ENCODE data around the gene NOBOX. TPM values are rescaled to one million over a fixed set of nuclear protein-coding genes. Genes with fewer than 3 reads are reported as not detected.

The NOBOX gene
- polyA plus RNA-seq, 1 donor (not counting 4 experiments of a cell fraction or from before 2014, with no cell fraction given) = not detected

DNA sequence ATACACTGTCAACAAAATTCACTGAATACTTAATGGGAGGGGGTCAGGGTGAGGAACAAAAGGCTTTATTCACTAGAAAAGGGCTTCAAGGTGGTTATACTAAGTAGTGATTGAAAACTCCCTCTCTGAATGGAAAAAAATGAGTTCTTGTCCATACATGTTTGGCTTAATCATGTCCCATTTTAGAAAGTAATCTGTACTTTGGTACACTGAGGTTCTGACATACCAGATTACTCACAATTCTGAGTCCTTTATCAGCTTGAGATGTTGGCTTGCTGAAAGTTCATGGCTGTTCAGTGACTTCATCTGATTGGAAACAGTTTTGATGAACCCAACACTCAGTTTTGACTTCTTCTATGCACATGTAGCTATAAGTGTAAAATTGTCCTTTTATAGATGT, 12.8 kb upstream of the NOBOX start:
- peak; percentile 75 for DNase-seq (ENCODE audit: low read depth, low spot score)

DNA sequence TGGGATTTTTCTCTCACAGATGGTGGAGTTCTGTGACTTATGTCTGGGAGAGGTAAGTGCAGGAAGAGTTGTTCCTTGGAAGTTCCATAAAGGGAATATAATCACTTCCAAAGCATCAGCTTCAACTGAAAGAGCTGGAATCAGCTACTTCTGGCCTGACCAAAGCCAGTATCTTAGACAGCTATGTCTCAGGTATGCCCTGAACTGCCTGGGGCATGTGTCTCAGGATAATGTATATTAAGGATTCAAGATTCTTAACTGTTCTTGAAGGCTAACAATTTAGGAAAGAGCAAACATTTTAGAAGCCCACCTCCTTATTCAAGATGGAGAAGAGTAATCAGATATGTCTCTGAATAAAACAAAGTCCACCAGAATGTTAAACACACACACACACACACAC, 12.4 kb upstream of the NOBOX start:
- Histone ChIP-seq H3K4me3 (ENCODE audit: control insufficient read depth in 2 of 3, extremely low read depth in 1 of 3, insufficient read depth in 2 of 3, low read depth in 1 of 3, low read length in 3 of 3) (peak overlapping the region in 1 of 3 experiments; percentile 15), H3K27me3 (ENCODE audit: control insufficient read depth, extremely low read depth, insufficient read depth, low read length) (no peaks in the 10 kb centered on the region), H3K9me3 (ENCODE audit: control insufficient read depth, low read depth, low read length) (no peaks in the 10 kb centered on the region), H3K36me3 (ENCODE audit: control insufficient read depth in 2 of 2, extremely low read depth in 1 of 2, insufficient read depth in 2 of 2, low read length in 2 of 2) (no peaks in the 10 kb centered on the region), H3K4me2 (ENCODE audit: control insufficient read depth, extremely low read depth, insufficient read depth, low read depth, low read length) (peak overlapping the region; percentile 76), H3K27ac (ENCODE audit: control insufficient read depth, insufficient read depth, low read length) (peak overlapping the region; percentile 65), H3K79me2 (ENCODE audit: control insufficient read depth, insufficient read depth, low read length) (no peaks in the 10 kb centered on the region), H3K4me1 (ENCODE audit: control insufficient read depth, extremely low read depth, insufficient read depth, low read length) (peaks cover 22% of the 10 kb centered on the region), H3K9me1 (ENCODE audit: control insufficient read depth, extremely low read depth, insufficient read depth, low read length) (no peaks in the 10 kb centered on the region), H2AFZ (ENCODE audit: control insufficient read depth, low read length) (peak overlapping the region; percentile 66), H4K20me1 (ENCODE audit: control insufficient read depth, extremely low read depth, insufficient read depth, low read length) (no peaks in the 10 kb centered on the region), H3K9ac (ENCODE audit: control insufficient read depth, extremely low read depth, insufficient read depth, low read length) (peak overlapping the region; percentile 54)
- TF ChIP-seq, protein P1, sequence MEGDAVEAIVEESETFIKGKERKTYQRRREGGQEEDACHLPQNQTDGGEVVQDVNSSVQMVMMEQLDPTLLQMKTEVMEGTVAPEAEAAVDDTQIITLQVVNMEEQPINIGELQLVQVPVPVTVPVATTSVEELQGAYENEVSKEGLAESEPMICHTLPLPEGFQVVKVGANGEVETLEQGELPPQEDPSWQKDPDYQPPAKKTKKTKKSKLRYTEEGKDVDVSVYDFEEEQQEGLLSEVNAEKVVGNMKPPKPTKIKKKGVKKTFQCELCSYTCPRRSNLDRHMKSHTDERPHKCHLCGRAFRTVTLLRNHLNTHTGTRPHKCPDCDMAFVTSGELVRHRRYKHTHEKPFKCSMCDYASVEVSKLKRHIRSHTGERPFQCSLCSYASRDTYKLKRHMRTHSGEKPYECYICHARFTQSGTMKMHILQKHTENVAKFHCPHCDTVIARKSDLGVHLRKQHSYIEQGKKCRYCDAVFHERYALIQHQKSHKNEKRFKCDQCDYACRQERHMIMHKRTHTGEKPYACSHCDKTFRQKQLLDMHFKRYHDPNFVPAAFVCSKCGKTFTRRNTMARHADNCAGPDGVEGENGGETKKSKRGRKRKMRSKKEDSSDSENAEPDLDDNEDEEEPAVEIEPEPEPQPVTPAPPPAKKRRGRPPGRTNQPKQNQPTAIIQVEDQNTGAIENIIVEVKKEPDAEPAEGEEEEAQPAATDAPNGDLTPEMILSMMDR (optimal IDR thresholded peaks at IDR 0.05 in 1 of 3, IDR thresholded peaks at IDR 0.05 in 1 of 3, conservative IDR thresholded peaks at IDR 0.05 in 1 of 3; ENCODE audit: extremely low read depth in 1 of 3, insufficient read depth in 2 of 3, low read length in 3 of 3) = no peak
- no peak for TF ChIP-seq EZH2 (IDR thresholded peaks at IDR 0.05; ENCODE audit: low read length)
- DNase-seq (ENCODE audit: low read depth, low spot score) = no peak
- dilution Hi-C loops (cut with MboI; ENCODE audit: extremely low pct_ligation_motif_present, low sequenced_read_pairs) = no loop called here
- no peak for FAIRE-seq

More for the DNA sequence above, 12.8 kb upstream of the NOBOX start:
- no peak for TF ChIP-seq EZH2 (IDR thresholded peaks at IDR 0.05; ENCODE audit: low read length)
- dilution Hi-C loops (cut with MboI; ENCODE audit: extremely low pct_ligation_motif_present, low sequenced_read_pairs) = no loop called here
- Histone ChIP-seq H4K20me1 (ENCODE audit: control insufficient read depth, extremely low read depth, insufficient read depth, low read length) (no peaks in the 10 kb centered on the region), H3K36me3 (ENCODE audit: control insufficient read depth in 2 of 2, extremely low read depth in 1 of 2, insufficient read depth in 2 of 2, low read length in 2 of 2) (no peaks in the 10 kb centered on the region), H3K9me1 (ENCODE audit: control insufficient read depth, extremely low read depth, insufficient read depth, low read length) (no peaks in the 10 kb centered on the region), H3K4me2 (ENCODE audit: control insufficient read depth, extremely low read depth, insufficient read depth, low read depth, low read length) (peak overlapping the region; percentile 76), H3K4me1 (ENCODE audit: control insufficient read depth, extremely low read depth, insufficient read depth, low read length) (peaks cover 22% of the 10 kb centered on the region), H3K9ac (ENCODE audit: control insufficient read depth, extremely low read depth, insufficient read depth, low read length) (peak overlapping the region; percentile 54), H3K27ac (ENCODE audit: control insufficient read depth, insufficient read depth, low read length) (peak overlapping the region; percentile 65), H3K79me2 (ENCODE audit: control insufficient read depth, insufficient read depth, low read length) (no peaks in the 10 kb centered on the region), H3K27me3 (ENCODE audit: control insufficient read depth, extremely low read depth, insufficient read depth, low read length) (no peaks in the 10 kb centered on the region), H3K4me3 (ENCODE audit: control insufficient read depth in 2 of 3, extremely low read depth in 1 of 3, insufficient read depth in 2 of 3, low read depth in 1 of 3, low read length in 3 of 3) (peak overlapping the region in 1 of 3 experiments; percentile 15), H3K9me3 (ENCODE audit: control insufficient read depth, low read depth, low read length) (no peaks in the 10 kb centered on the region), H2AFZ (ENCODE audit: control insufficient read depth, low read length) (peak overlapping the region; percentile 66)
- peak; percentile 98 for FAIRE-seq

DNA sequence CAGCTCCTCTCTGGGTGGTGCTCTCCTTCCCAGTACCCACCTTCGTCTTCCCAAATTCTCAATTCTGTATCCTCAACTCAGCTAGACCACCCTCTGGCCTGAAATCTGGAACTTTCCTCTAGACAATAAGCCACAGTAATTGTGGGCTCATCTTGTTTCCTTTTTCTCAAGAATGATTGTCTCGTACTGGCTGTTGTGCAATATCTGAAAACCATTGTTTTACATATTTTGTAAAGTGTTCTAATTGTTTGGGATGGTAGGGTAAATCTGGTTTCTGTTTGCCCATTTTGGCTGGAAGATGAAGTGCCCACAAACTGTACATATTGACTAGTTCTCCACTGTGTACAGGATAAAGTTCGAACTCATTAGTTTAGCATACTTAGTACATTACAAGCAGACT, 11.3 kb upstream of the NOBOX start:
- no peaks in the 10 kb centered on the region for H3K27me3 ChIP-seq (ENCODE audit: control insufficient read depth, extremely low read depth, insufficient read depth, low read length)
- DNase-seq (ENCODE audit: low read depth, low spot score) = no peak
- TF ChIP-seq EZH2 (IDR thresholded peaks at IDR 0.05; ENCODE audit: low read length) = no peak
- TF ChIP-seq, protein P1 (optimal IDR thresholded peaks at IDR 0.05 in 1 of 3, IDR thresholded peaks at IDR 0.05 in 1 of 3, conservative IDR thresholded peaks at IDR 0.05 in 1 of 3; ENCODE audit: extremely low read depth in 1 of 3, insufficient read depth in 2 of 3, low read length in 3 of 3) = no peak
- H3K36me3 ChIP-seq (ENCODE audit: control insufficient read depth in 2 of 2, extremely low read depth in 1 of 2, insufficient read depth in 2 of 2, low read length in 2 of 2) = no peaks in the 10 kb centered on the region
- H3K4me3 ChIP-seq (ENCODE audit: control insufficient read depth in 2 of 3, extremely low read depth in 1 of 3, insufficient read depth in 2 of 3, low read depth in 1 of 3, low read length in 3 of 3) = no peak overlapping the region
- no peak overlapping the region for H3K9ac ChIP-seq (ENCODE audit: control insufficient read depth, extremely low read depth, insufficient read depth, low read length)
- H3K9me3 ChIP-seq (ENCODE audit: control insufficient read depth, low read depth, low read length) = no peaks in the 10 kb centered on the region
- H3K79me2 ChIP-seq (ENCODE audit: control insufficient read depth, insufficient read depth, low read length) = no peaks in the 10 kb centered on the region
- H3K27ac ChIP-seq (ENCODE audit: control insufficient read depth, insufficient read depth, low read length) = no peak overlapping the region
- no peaks in the 10 kb centered on the region for H4K20me1 ChIP-seq (ENCODE audit: control insufficient read depth, extremely low read depth, insufficient read depth, low read length)
- H2AFZ ChIP-seq (ENCODE audit: control insufficient read depth, low read length) = no peak overlapping the region
- dilution Hi-C loops (cut with MboI; ENCODE audit: extremely low pct_ligation_motif_present, low sequenced_read_pairs) = no loop called here
- H3K4me2 ChIP-seq (ENCODE audit: control insufficient read depth, extremely low read depth, insufficient read depth, low read depth, low read length) = no peak overlapping the region
- no peak for FAIRE-seq
- peaks cover 22% of the 10 kb centered on the region for H3K4me1 ChIP-seq (ENCODE audit: control insufficient read depth, extremely low read depth, insufficient read depth, low read length)
- no peaks in the 10 kb centered on the region for H3K9me1 ChIP-seq (ENCODE audit: control insufficient read depth, extremely low read depth, insufficient read depth, low read length)
